ENCODE measurements around the gene DDX1.

Gene DDX1

DNA sequence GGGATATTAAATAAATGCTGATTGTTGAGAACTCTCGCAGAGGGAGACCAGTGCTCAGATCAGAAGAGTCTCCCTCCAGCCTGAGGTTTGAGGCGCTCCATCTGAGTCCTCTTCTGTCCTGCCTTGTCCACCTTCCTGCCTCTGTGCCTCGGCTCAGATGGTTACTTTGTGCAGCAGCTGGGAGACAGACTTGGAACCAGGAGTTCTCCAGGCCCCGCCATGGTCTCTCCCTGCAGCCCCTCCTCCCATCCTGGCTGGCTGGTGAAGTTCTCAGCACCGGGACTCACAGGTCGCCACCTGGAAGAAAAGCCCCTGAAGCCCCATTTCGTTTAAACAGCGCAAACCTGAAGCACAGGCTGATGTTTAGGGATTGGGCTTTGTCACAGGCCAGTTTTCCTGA is 60.6 kb downstream of the DDX1 start:
- no peaks in the 10 kb centered on the region for H3K36me3 ChIP-seq (ENCODE audit: low read length)
- H3K27me3 ChIP-seq (ENCODE audit: low read length), result no peaks in the 10 kb centered on the region
- H3K4me3 ChIP-seq (ENCODE audit: insufficient read depth, low read length, poor library complexity, severe bottlenecking), result no peak overlapping the region
- H3F3A ChIP-seq (ENCODE audit: insufficient read depth), result no peaks in the 10 kb centered on the region
- H3K9me2 ChIP-seq (replicated peaks; ENCODE audit: insufficient read depth, low read length), result no peaks in the 10 kb centered on the region
- H2AFZ ChIP-seq (ENCODE audit: low read depth, low read length, severe bottlenecking), result no peak overlapping the region
- no peaks in the 10 kb centered on the region for H3K79me2 ChIP-seq (ENCODE audit: insufficient read depth, low read length)
- no peak overlapping the region for H3K27ac ChIP-seq (ENCODE audit: low read depth, low read length)
- no peaks in the 10 kb centered on the region for H4K20me1 ChIP-seq (ENCODE audit: low read depth, low read length)
- TF ChIP-seq EZH2phosphoT487 (conservative IDR thresholded peaks at IDR 0.05; ENCODE audit: low read length), result no peak
- TF ChIP-seq, protein P1, sequence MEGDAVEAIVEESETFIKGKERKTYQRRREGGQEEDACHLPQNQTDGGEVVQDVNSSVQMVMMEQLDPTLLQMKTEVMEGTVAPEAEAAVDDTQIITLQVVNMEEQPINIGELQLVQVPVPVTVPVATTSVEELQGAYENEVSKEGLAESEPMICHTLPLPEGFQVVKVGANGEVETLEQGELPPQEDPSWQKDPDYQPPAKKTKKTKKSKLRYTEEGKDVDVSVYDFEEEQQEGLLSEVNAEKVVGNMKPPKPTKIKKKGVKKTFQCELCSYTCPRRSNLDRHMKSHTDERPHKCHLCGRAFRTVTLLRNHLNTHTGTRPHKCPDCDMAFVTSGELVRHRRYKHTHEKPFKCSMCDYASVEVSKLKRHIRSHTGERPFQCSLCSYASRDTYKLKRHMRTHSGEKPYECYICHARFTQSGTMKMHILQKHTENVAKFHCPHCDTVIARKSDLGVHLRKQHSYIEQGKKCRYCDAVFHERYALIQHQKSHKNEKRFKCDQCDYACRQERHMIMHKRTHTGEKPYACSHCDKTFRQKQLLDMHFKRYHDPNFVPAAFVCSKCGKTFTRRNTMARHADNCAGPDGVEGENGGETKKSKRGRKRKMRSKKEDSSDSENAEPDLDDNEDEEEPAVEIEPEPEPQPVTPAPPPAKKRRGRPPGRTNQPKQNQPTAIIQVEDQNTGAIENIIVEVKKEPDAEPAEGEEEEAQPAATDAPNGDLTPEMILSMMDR (IDR thresholded peaks at IDR 0.05; ENCODE audit: insufficient read depth, low read length, poor library complexity, severe bottlenecking), result no peak
- H3K9me3 ChIP-seq (ENCODE audit: insufficient read depth, low read length), result no peaks in the 10 kb centered on the region
- no peak overlapping the region for H3K4me2 ChIP-seq (ENCODE audit: low read depth, low read length, poor library complexity, severe bottlenecking)
- H3K9ac ChIP-seq (ENCODE audit: low read length), result no peak overlapping the region

DNA sequence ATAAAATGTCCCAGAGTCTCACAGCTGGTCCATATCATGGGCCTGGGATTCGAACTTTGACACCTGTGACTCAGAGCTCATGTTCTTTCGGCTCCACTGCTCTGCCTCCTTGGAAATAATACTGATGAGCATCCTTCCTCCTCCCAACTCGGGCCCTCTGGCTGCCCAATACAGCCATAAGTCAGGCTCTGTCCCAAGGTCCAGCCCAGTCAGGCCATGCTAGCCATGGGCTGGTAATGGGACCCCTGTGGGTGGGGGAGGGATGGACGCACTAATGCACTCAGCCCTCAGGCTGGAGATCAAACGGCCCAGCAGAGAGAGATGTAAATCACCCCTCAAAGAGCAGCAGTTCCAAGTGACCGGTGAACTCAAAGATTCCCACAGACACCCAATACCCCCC is 61.1 kb downstream of the DDX1 start:
- Histone ChIP-seq H3F3A (ENCODE audit: insufficient read depth) (no peaks in the 10 kb centered on the region), H3K4me3 (ENCODE audit: insufficient read depth, low read length, poor library complexity, severe bottlenecking) (no peak overlapping the region), H3K79me2 (ENCODE audit: insufficient read depth, low read length) (no peaks in the 10 kb centered on the region), H3K9ac (ENCODE audit: low read length) (no peak overlapping the region), H3K27me3 (ENCODE audit: low read length) (no peaks in the 10 kb centered on the region), H3K9me3 (ENCODE audit: insufficient read depth, low read length) (no peaks in the 10 kb centered on the region), H3K9me2 (replicated peaks; ENCODE audit: insufficient read depth, low read length) (no peaks in the 10 kb centered on the region), H2AFZ (ENCODE audit: low read depth, low read length, severe bottlenecking) (no peak overlapping the region), H4K20me1 (ENCODE audit: low read depth, low read length) (no peaks in the 10 kb centered on the region), H3K27ac (ENCODE audit: low read depth, low read length) (no peak overlapping the region), H3K4me2 (ENCODE audit: low read depth, low read length, poor library complexity, severe bottlenecking) (no peak overlapping the region), H3K36me3 (ENCODE audit: low read length) (no peaks in the 10 kb centered on the region)
- TF ChIP-seq, protein P1 (IDR thresholded peaks at IDR 0.05; ENCODE audit: insufficient read depth, low read length, poor library complexity, severe bottlenecking), result no peak
- TF ChIP-seq EZH2phosphoT487 (conservative IDR thresholded peaks at IDR 0.05; ENCODE audit: low read length), result no peak

DNA sequence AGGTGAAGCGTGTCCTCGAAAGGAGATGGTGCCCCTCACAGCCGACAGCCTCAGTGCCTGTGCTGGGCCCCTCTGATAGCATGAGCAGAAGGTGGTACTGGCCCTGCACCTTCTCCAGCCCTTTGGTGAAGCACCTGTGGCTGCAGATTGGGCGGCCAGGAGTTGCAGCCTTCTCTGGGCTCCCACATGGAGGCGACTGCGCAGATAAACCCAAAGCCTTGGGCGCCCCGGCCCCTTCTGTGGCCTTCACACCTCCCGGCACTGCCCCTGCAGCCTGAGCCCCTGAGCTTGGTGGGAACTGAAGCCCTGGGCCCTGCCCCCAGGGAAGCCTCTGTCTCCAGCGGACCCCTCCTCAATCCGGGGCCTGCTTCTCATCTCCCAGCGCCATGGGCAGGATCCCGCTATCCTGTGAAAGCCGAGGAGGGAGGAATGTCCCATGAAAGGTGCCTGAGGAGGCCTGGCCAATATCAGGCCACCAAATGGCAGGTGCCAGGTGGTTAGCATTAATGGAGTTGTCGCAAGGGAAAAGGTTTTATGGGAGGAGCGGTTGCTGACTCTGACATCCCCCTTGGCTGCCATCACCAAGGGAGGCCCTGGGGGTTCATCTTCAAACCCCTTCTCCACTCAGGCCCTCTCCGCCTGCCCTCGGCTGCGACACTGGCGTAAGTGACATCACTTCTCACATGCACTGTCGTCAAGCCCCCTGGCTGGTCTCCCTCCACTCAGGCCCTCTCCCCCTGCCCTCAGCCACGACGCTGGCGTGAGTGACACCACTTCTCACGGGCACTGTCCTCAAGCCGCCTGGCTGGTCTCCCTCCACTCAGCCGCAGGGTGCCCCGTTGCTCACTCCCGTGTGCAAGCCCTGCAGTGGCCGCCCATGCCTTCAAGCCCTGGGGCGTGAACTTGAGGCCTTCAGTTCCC is 62.4 kb downstream of the DDX1 start:
- H3K4me2 ChIP-seq (ENCODE audit: low read depth, low read length, poor library complexity, severe bottlenecking), result no peak overlapping the region

More for the DNA sequence above, 62.4 kb downstream of the DDX1 start:
- Histone ChIP-seq H3K9me2 (replicated peaks; ENCODE audit: insufficient read depth, low read length) (no peaks in the 10 kb centered on the region), H3K27me3 (ENCODE audit: low read length) (no peaks in the 10 kb centered on the region), H4K20me1 (ENCODE audit: low read depth, low read length) (no peaks in the 10 kb centered on the region), H2AFZ (ENCODE audit: low read depth, low read length, severe bottlenecking) (no peak overlapping the region), H3F3A (ENCODE audit: insufficient read depth) (no peaks in the 10 kb centered on the region), H3K27ac (ENCODE audit: low read depth, low read length) (no peak overlapping the region), H3K4me3 (ENCODE audit: insufficient read depth, low read length, poor library complexity, severe bottlenecking) (no peak overlapping the region), H3K9me3 (ENCODE audit: insufficient read depth, low read length) (no peaks in the 10 kb centered on the region), H3K79me2 (ENCODE audit: insufficient read depth, low read length) (no peaks in the 10 kb centered on the region), H3K36me3 (ENCODE audit: low read length) (no peaks in the 10 kb centered on the region), H3K9ac (ENCODE audit: low read length) (no peak overlapping the region)
- TF ChIP-seq, protein P1 (IDR thresholded peaks at IDR 0.05; ENCODE audit: insufficient read depth, low read length, poor library complexity, severe bottlenecking), result no peak
- TF ChIP-seq EZH2phosphoT487 (conservative IDR thresholded peaks at IDR 0.05; ENCODE audit: low read length), result no peak
